Measurements from ENCODE around the gene HMG20A.

HMG20A gene

GRCh38 chr15:77475898-77476297 lies 55.2 kb downstream of the HMG20A start:
- no peak for DNase-seq (ENCODE audit: low read depth, low spot score)

GRCh38 chr15:77476995-77477394 lies 56.3 kb downstream of the HMG20A start:
- no peak for DNase-seq (ENCODE audit: low read depth, low spot score)

GRCh38 chr15:77478051-77478450 lies 57.4 kb downstream of the HMG20A start:
- no peak for DNase-seq (ENCODE audit: low read depth, low spot score)

- no peak for DNase-seq (ENCODE audit: low read depth, low spot score)
Measured at GRCh38 chr15:77479015-77479414, 58.3 kb downstream of the HMG20A start.

- DNase-seq (ENCODE audit: low read depth, low spot score), result no peak
Measured at GRCh38 chr15:77480859-77481633, 60.4 kb downstream of the HMG20A start.

- DNase-seq (ENCODE audit: low read depth, low spot score), result peak; percentile 81
Measured at GRCh38 chr15:77481670-77482069, 61.0 kb downstream of the HMG20A start.

- DNase-seq (ENCODE audit: low read depth, low spot score), result peak; percentile 91
Measured at GRCh38 chr15:77482570-77482969, 61.9 kb downstream of the HMG20A start.

- DNase-seq (ENCODE audit: low read depth, low spot score), result no peak
Measured at GRCh38 chr15:77483425-77484140, 62.9 kb downstream of the HMG20A start.

- DNase-seq (ENCODE audit: low read depth, low spot score), result no peak
Measured at GRCh38 chr15:77484994-77485393, 64.3 kb downstream of the HMG20A start.

GRCh38 chr15:77486542-77487468 lies 66.1 kb downstream of the HMG20A start:
- no peak for DNase-seq (ENCODE audit: low read depth, low spot score)

- DNase-seq (ENCODE audit: low read depth, low spot score), result no peak
Measured at GRCh38 chr15:77487469-77487842, 66.8 kb downstream of the HMG20A start.

GRCh38 chr15:77487888-77488287 lies 67.2 kb downstream of the HMG20A start:
- DNase-seq (ENCODE audit: low read depth, low spot score), result no peak

GRCh38 chr15:77489647-77490046 lies 69.0 kb downstream of the HMG20A start:
- DNase-seq (ENCODE audit: low read depth, low spot score), result no peak

- peak; percentile 44 for DNase-seq (ENCODE audit: low read depth, low spot score)
Measured at GRCh38 chr15:77493324-77493907, 72.7 kb downstream of the HMG20A start.

GRCh38 chr15:77494073-77494867 lies 73.6 kb downstream of the HMG20A start:
- DNase-seq (ENCODE audit: low read depth, low spot score), result no peak

- no peak for DNase-seq (ENCODE audit: low read depth, low spot score)
Measured at GRCh38 chr15:77494964-77495363, 74.3 kb downstream of the HMG20A start.

- DNase-seq (ENCODE audit: low read depth, low spot score), result no peak
Measured at GRCh38 chr15:77495838-77496596, 75.3 kb downstream of the HMG20A start.

- peak; percentile 94 for DNase-seq (ENCODE audit: low read depth, low spot score)
Measured at GRCh38 chr15:77496715-77497109, 76.0 kb downstream of the HMG20A start.

GRCh38 chr15:77497110-77497737 lies 76.5 kb downstream of the HMG20A start:
- DNase-seq (ENCODE audit: low read depth, low spot score), result peak; percentile 87

- DNase-seq (ENCODE audit: low read depth, low spot score), result peak; percentile 53
Measured at GRCh38 chr15:77497942-77498361, 77.3 kb downstream of the HMG20A start.
